ENCODE results near the gene BMERB1.
"Not testable (repeated sequence)": the region's sequence is repeated elsewhere in the genome, so short reads cannot be mapped to it uniquely, and the experiment has no call there.

The BMERB1 gene

DNA sequence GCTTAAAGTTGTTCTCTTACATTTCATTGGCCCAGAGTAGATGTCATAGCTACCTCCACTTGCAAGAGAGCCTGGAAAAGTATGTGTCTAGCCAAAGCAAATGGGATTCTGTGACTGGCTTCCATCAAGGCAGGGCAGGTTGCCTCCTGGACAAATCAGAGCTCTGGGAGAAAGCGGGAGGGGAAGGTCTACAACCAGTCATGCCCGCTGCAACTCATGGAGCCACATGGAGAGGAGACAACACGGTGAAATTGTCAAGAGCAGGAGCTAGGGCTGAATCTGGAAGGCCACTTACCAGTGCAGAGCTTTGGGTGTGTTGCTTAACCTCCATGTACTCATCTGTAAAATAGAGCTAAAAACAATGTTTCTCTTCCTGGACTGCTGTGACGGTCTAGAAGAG is 124.8 kb downstream of the BMERB1 start:
- no peak for DNase-seq
- ATAC-seq = no peak

DNA sequence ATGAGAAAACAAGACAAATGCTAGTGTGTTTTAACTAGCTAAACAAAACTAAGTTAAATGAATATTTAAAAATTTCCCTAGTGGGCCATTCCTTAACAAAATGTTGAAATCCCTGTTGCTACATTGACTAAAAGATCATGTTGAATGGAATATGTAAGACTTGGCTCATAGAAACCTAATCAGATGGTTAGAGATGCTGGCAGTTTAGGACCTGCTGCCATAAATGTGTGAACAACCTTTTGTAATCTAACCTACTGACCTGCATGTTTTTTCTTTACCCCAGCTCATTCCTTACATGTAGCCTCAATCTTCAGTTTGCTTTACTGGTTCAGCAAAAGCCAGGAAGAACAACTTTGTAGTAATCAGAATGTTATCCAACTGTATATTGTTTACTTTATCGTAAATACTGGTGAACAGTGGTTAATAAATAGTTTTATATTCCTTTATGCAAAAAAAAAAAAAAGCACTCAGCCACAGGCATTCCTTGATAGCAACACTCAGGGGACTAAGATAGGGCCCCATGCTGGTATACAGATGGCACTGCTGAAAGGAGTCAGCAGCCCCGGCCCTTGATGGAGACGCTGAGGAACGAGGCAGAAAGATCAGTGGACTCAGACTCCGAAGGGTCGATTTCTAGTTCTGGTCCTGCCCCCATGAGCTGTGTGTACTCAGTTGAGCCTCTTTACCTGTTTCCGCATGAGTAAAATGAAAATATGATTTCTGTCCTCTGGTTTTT is 130.4 kb downstream of the BMERB1 start:
- ATAC-seq = no peak
- DNase-seq = no peak

DNA sequence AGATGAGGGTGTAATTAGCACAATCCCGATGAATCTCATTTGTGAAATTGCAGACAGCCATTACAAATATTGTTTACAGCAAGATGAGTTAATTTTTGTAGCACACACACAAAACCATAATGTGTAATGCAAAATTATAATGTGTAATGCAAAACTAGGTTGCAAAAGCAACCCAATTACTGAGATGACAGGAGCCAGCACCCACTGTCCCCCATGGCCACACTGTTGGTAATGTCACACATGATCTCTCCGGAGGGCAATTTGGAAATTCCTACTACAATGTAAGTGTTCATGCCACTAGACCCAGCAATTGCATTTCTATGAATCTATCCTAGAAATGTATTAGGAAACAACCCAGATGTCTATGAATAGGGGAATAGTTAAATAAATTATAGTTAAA is 131.7 kb downstream of the BMERB1 start:
- ATAC-seq = no peak
- no peak for DNase-seq

DNA sequence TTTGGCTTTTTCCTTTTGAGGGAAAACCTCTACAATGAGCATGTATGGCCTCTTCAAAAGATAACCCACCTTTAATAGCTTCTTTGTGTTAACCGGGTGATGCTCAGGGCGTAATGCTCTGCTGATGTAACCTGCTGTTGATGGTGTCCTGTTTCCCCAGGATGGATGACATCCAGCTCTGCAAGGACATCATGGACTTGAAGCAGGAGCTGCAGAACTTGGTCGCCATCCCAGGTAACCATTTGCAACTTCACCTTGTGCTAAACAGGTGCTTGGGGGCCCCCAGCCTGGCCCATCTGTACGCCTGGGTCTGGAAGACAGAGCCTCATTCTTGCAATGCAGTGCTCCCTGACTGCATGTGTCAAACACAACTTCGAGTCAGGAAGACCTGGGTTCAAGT is 133.4 kb downstream of the BMERB1 start:
- no peak for ATAC-seq
- DNase-seq = no peak

DNA sequence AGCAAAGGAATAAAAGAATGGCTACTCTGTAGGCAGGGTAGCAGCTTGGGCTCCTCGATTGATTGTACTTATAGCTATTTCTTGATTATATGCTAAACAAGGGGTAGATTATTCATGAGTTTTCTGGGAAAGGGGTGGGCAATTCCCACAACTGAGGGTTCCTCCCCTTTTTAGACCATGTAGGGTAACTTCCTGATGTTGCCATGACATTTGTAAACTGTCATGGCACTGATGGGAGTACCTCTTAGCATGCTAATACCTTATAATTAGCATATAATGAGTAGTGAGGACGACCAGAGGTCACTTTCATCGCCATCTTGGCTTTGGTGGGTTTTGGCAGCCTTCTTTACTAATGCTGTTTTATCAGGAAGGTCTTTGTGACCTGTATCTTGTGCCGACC is 136.3 kb downstream of the BMERB1 start:
- not testable (repeated sequence) for ATAC-seq, DNase-seq

DNA sequence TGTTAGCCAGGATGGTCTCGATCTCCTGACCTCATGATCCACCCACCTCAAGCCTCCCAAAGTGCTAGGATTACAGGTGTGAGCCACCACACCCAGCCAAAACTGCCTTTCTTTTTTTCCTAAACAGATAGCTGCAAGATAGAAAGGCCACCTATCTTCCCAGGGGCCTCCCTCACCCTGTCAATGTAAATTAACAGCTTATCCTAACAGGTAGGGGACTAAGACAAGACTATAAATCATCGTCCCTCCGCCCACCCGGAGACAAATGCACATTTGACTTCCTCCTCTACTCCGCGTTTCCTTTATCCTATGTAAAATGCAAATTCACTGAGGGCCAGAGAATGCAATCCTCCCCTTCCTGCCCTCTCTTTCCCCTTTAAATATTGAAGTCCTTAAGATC is 137.2 kb downstream of the BMERB1 start:
- no peak for ATAC-seq
- DNase-seq = no peak

DNA sequence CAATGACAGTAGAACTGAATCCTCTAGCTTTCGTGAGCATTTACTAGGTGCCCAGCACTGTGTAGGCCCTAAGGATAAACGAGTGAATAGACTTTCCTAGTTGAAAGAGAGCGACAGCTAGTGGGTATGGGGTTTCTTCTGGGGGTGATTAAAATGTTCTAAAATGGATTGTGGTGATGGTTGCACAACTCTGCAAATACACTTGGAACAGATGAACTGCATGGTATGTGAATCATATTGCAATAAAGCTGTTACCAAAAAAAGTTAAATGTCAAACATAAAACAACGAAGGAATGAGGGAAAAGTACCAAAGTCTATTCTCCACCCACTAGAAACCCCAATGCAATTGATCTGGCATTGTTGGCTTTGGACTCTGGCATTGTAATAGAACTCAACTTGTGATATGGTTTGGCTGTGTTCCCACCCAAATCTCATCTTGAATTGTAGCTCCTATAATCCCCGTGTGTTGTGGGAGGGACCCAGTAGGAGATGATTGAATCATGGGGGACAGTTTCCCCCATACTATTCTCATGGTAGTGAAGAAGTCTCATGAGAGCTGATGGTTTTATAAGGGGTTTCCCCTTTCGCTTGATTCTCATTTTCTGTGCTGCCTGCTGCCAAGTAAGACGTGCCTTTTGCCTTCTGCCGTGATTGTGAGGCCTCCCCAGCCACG is 138.1 kb downstream of the BMERB1 start:
- DNase-seq = peak; percentile 48

DNA sequence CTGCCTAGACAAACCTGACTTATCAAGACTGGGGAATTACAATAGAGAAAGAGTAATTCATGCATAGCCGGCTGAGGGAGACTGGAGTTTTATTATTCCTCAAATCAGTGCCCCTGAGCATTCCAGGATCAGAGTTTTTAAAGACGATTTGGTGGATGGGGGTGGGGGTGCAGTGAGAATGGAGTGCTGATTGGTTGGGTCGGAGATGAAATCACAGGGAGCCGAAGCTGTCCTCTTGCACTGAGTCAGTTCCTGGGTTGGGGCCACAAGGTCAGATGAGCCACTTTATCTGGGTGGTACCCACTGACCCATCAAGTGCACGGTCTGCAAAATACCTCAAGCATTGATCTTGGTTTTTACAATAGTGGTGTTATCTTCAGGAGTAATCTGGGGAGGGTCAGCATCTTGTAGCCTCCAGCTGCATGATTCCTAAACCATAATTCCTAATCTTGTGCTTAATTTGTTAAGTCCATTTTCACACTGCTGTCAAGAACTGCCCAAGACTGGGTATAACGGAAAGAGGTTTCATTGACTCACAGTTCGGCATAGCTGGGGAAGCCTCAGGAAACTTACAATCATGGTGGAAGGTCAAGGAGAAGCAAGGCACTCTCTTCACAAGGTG is 139.0 kb downstream of the BMERB1 start:
- DNase-seq (no peak), ATAC-seq (no peak)

More for the DNA sequence above, 138.1 kb downstream of the BMERB1 start:
- ATAC-seq = peak; percentile 85

DNA sequence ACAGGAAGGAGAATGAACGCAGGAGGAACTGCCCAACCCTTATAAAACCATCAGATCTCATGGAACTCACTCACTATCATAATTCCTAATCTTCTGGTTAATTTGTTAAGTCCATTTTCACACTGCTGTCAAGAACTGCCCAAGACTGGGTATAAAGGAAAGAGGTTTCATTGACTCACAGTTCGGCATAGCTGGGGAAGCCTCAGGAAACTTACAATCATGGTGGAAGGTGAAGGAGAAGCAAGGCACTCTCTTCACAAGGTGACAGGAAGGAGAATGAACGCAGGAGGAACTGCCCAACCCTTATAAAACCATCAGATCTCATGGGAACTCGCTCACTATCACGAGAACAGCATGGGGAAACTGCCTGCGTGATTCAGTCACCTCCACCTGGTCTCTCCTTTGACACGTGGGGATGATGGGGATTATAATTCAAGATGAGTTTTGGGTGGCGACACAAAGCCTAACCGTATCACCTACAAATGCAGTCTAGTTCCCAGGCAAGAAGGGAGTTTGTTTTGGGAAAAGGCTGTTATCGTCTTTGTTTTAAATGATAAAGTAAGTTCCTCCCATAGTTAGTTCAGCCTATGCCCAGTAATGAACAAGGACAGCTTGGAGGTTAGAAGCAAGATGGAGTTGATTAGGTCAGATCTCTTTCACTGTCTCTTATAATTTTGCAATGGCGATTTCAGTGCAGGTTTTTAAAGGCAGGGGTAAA is 139.7 kb downstream of the BMERB1 start:
- not testable (repeated sequence) for DNase-seq, ATAC-seq

DNA sequence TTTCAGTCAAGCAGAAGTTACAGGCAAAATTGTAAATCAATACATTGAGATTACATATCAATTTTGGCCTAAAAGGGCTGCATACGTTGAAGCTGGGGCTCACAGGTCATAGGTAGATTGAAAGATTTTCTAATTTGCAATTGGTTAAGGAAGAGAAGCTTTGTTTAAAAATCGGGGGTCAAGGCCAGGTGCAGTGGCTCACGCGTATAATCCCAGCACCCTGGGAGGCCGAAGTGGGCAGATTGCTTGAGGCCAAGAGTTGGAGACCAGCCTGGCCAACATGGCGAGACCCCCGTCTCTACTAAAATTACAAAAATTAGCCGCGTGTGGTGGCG is 140.2 kb downstream of the BMERB1 start:
- ATAC-seq = no peak
- DNase-seq = no peak

DNA sequence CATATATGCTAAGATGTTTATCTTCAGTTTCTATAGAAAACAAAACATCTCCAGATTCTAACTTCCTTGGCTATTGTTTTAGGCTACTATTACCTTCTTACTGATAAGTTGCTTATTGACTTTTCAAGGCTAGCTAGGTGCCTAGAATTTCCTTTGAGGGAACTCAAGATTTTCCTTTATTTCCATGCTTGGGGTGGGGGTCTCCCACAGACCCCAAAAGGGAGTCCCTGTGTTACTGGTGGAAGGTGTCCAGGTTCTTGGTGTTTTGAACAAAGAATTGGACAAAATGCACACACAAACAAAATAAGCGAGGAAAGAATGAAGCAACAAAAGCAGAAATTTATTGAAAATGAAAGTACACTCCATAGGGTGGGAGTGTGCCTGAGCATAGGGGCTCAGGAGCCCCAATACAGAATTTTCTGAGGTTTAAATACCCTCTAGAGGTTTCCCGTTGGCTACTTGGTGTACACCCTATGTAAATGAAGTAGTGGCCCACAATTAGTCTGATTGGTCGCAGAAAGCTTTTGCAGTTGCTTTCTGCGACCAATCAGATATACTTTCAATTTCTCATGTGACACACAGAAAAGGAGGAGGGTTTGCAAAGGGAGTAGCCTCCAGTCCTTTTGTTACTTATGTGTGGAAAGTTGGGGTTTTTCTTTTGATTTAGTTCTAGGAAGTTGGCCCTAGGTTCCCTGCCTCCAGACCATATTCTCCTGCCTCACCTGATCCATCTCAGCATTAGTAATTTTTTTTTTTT is 141.1 kb downstream of the BMERB1 start:
- ATAC-seq (no peak), DNase-seq (no peak)

DNA sequence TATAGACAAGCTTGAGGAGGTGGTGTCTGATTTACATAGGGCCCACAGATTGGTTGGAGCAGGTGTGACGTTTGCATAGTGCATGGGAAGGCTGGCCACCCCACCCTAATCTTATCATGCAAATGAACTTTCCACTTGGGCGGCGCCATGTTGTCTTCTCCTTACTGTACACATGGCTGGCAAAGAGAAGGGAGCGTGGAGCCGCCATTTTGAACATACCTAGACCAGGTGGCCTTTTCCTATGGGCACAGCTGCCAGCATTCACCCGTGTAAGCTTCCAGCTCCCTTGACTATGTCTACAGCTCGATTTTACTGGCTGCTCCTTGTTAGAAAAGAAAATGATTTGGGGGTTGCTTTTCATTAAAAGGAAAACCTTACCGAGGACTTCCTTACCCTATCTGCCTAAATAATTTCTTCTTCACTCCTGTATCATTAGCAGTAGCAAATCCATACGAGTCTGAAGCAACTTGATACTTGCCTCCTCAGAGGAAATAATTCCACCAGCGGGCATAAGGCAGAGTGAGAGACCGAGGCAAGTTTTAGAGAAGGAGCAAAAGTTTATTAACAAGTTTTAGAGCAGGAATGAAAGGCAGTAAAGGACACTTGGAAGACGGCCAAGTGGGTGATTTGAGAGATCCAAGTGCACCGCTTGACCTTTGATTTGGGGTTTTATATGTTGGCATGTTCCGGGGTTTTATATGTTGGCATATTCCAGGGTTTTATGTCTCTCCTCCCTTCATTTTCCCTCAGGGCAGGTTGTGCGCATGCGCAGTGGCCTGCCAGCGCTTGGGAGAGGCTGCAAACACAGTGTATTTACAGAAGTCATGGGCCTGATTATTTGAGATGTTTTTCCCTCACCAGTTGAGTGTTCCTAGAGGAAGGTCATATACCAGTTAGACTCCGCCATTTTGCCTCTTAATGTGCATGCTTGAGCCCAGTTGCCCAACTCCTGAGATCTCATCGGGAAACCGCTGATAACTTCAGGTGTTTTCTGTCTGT is 142.9 kb downstream of the BMERB1 start:
- ATAC-seq = no peak

DNA sequence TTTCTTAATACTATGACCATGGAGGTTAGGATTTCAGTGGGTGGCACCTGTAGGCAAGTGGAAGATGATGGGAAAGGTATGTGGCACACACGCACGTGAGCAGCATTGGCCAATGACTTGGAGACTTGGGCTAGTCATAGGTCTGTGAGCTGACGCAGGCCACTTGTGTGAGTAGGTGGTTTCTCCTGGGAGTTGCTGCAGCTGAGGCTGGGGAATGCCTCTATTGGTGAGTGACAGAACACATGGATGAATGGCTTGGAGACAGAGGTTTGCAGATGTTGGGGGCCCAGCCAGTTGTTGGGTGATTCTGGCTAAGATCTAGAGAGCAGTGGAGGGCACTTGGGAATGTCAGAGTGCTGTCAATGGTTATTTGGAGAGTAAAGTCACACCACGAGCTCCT is 144.4 kb downstream of the BMERB1 start:
- DNase-seq = no peak
- ATAC-seq = no peak

More for the DNA sequence above, 142.9 kb downstream of the BMERB1 start:
- DNase-seq = no peak

DNA sequence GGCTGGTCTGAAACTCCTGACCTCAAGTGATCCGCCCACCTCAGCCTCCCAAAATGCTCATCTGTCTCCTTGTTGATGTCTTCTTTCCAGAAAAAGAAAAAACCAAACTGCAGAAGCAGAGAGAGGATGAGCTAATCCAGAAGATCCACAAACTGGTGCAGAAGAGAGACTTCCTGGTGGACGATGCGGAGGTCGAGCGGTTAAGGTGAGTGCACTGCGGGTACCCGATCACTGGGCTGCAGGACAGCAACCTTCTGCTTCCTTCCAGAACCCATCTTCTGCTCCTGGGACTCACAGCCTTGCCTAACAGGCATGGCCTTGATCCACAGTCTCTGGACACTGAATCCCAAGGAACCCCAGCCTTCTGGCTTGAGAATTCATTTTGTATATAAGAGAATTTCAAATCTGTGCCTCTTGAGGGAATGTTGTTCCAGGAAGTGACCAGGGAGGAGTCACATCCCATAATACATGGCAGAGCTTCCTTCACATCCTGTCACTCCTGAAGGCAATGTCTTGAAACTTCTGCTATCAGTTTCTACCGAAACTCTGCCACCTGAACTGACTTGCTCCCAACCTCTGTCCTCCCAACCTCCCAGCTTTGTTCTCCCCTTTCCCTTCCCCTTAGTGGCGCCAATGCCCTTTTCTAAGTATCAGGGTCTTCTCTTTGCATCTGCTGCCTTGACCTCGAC is 146.9 kb downstream of the BMERB1 start:
- no peak for DNase-seq
- ATAC-seq = no peak

DNA sequence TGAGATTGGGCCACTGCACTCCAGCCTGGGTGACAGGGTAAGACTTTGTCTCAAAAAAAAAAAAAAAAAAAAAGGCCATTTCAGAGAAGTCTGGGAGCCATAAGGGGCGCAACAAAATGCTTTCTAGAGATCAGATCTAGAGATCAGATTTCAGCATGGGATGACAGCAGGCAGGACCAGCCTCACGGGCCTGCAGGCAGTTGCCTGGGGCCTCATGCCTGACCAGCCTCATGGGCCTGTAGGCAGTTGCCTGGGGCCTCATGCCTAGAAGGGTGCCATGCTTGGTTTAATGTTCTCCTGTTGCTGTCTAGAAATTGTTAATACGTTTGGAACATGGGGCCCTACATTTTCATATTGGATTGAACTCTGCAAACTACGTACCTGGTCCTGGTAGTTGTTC is 149.1 kb downstream of the BMERB1 start:
- ATAC-seq (no peak), DNase-seq (no peak)

DNA sequence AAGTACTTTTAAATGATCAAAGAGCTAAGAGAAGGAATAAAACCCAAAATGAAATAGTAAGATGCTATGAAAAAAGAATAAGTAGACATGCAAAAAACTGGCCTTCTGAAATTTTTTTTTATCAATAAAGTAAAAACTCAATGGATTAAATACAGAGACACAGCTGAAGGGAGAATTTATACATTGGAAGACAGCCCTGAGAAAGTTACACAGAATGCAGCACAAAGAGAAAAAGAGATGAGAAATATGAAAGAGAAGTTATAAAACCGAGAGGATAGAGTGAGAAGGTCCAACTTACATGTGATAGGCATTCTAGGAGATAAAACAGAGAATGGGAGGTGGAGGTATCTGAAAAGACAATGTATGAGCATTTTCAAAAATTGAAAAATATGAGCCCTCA is 151.6 kb downstream of the BMERB1 start:
- ATAC-seq (no peak), DNase-seq (no peak)

DNA sequence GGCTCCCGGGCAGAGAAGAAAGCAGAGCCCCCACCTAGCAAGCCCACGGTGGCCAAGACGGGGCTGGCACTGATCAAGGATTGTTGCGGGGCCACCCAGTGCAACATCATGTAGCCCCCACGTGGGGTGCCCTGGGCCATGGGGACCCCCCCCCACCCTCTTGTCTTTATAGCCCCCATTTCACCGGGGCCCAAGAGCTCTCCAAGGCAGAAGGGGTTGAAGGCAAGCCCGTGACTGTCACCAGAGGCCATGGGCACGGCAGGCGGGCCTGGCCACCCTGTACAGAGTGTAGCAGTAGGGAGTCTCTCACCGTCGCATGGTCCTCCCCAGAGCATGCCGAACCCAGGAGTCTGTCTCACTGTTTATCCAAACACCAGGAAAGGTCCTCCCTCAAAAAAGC is 152.3 kb downstream of the BMERB1 start:
- ATAC-seq (no peak), DNase-seq (no peak)

DNA sequence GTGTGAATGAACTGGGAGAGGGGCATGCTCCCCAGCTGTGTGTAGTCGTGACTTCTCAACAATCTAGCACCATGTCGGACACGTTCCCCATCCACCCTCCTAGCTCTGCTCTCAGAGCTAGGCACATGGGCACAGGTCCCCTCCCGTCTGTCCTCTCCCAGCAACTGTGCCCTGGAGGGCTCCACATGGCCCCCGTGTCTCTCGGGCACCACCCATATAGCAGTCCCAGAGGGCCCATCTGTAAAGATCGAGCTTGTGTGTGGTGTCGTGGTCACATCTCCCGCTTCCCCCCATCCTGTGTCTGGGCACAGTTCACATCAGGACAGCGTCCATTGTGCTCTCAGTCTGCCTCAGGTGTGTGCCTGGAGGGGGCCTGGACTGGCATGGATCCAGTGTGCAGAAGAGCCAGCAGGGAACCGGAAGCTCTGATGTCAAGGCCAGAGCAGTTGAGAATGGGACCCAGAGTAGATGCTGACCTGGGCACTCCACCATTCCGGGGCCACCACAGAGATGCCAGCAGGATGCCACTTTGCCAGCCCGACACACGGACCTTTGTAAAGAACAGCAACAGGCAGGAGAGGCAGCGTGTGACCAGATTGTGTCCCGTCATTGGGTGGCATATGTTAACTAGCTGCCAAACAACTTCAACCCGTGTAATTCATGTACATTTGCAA is 152.9 kb downstream of the BMERB1 start:
- no peak for DNase-seq
- ATAC-seq = no peak

DNA sequence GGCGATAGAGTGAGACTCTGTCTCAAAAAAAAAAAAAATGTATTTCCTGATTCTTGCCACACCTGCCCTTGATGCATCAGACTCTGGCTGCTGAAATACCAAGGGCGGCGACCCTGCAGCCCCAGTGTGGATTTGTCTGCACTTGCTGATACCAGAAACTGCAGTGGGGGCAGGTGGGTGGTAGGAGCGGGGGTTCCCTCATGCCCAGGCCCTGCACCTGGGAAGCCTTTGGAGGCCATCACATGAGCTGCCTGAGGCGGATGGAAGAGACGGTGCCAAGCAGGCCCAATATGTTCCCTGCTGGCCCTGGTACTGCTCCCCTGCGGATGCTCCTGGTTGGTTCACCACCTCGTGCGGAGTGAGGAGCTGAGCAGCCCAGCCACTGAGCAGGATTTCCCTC is 157.9 kb downstream of the BMERB1 start:
- no peak for DNase-seq
- ATAC-seq = no peak

DNA sequence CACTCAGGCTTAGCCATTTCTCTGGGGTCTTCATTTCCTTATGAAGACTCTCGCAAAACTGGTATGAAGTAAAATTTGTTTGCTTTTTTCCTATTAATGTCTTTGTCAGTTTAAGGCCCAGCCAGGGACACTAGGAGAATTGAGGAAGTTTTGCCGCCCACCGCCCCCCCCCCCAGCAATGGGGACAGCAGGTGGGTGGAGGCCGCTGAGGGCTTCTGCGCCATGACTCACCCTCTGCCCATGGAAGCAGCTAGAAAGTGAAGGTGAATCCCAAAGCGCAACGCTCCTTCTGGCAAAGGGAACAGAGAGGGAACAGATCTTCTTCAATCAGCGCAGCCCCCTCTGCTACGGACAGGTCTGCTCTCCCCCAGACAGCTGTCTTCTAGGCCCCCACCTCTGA is 158.8 kb downstream of the BMERB1 start:
- DNase-seq (no peak), ATAC-seq (no peak)

All from stimulated activated naive CD8-positive, alpha-beta T cell treated with anti-CD3 and anti-CD28 coated beads, Interleukin-15, Interleukin-2, amounts not matched to agents 100 U/mL and 50 U/mL, for 24 hours (primary cell).